Activated naive CD4-positive, alpha-beta T cell treated with anti-CD3 and anti-CD28 coated beads for 36 hours (primary cell): ENCODE results near the gene MRPS34. TPM values are rescaled to one million over a fixed set of nuclear protein-coding genes. Genes with fewer than 3 reads are reported as not detected.

ENCODE experiments used
- CTCF ChIA-PET: fragments of 350-600 bp; sonication (Branson Sonifier 250); formaldehyde crosslinking; loops from one replicate; lab custom pipeline; 2021; ENCODE audit warnings: antibody characterized with exemption; lab: Charles Lee
- DNase-seq: peaks from one replicate; pipeline ENCODE4 v3.0.0-alpha.2; 2020
- H3K27ac Mint-ChIP-seq: one replicate; pipeline ENCODE4 v1.8.0; 2021; ENCODE audit warnings: mild to moderate bottlenecking, mixed read lengths
- H3K27me3 Mint-ChIP-seq: one replicate; pipeline ENCODE4 v1.8.0; 2021; ENCODE audit warnings: low read depth, mixed read lengths
- H3K36me3 Mint-ChIP-seq: one replicate; pipeline ENCODE4 v1.8.0; 2021; ENCODE audit warnings: low read depth, mixed read lengths
- H3K4me1 Mint-ChIP-seq: one replicate; pipeline ENCODE4 v1.8.0; 2021; ENCODE audit warnings: low read depth, mixed read lengths
- H3K4me3 Mint-ChIP-seq: one replicate; pipeline ENCODE4 v1.8.0; 2021; ENCODE audit warnings: mild to moderate bottlenecking, moderate library complexity, mixed read lengths
- H3K9me3 Mint-ChIP-seq: one replicate; pipeline ENCODE4 v1.8.0; 2021; ENCODE audit warnings: mixed read lengths
- intact Hi-C: fragments of 100-400 bp; cut with micrococcal nuclease; formaldehyde crosslinking; loops from one replicate; pipeline ENCODE4 v1.15.1; 2023
- microRNA-seq: library from miRNA; unstranded; fragments of <30 nt; microRNA quantifications from one replicate; pipeline ENCODE4 v1.2.0, GENCODE V29; 2022; ENCODE audit warnings: borderline microRNAs expressed, borderline replicate concordance
- total RNA-seq, 2 experiments: library from RNA; stranded (reverse); gene quantifications; one replicate each; pipeline ENCODE4 v1.2.3, GENCODE V29; 2021

MRPS34 gene
- total RNA-seq, 2 experiments from 2014 or later = 122 to 138 TPM

- Mint-ChIP-seq H3K4me3 (no peak overlapping the region), H3K4me1 (no peaks in the 10 kb centered on the region), H3K27ac (peak overlapping the region; percentile 18), H3K36me3 (peaks cover 10% of the 10 kb centered on the region), H3K27me3 (no peaks in the 10 kb centered on the region), H3K9me3 (no peaks in the 10 kb centered on the region)
- DNase-seq = no peak
- CTCF ChIA-PET = interaction anchor here (0.5 kb wide), 1 partner anchor 20 kb away, joined by 3 read pairs; no protein-coding TSS in a partner anchor
- intact Hi-C loops = no loop called here
Observed at GRCh38 chr16:1731603-1732002, 41.3 kb downstream of the MRPS34 start.

- H3K9me3 Mint-ChIP-seq = no peaks in the 10 kb centered on the region
- no peak overlapping the region for H3K4me3 Mint-ChIP-seq
- H3K36me3 Mint-ChIP-seq = peaks cover 10% of the 10 kb centered on the region
- no peak overlapping the region for H3K27ac Mint-ChIP-seq
- DNase-seq = no peak
- no peaks in the 10 kb centered on the region for H3K27me3 Mint-ChIP-seq
- CTCF ChIA-PET = interaction anchor here (0.7 kb wide), 1 partner anchor 15 kb away, joined by 3 read pairs; no protein-coding TSS in a partner anchor
- intact Hi-C loops = no loop called here
- no peaks in the 10 kb centered on the region for H3K4me1 Mint-ChIP-seq
Observed at GRCh38 chr16:1731073-1731472, 41.9 kb downstream of the MRPS34 start.

DNA sequence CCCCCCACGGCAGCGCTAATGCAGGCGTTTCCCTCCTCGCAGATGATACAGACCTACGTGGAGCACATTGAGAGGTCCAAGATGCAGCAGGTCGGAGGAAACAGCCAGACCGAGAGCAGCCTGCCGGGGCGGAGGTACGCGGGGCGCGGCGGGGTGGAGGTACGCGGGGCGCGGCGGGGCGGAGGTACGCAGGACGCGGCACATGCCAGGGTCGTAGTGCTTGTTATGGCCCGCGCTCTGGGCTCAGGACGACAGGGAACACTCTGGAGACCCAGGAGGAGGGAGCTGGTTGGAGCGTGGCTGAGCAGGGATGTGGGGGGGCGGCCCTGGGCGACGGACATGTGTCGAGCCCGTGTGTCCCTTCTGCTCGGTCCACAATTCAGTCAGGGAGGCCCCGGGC lies 43.5 kb downstream of the MRPS34 start:
- Mint-ChIP-seq H3K36me3 (peaks cover 10% of the 10 kb centered on the region), H3K27ac (no peak overlapping the region), H3K9me3 (no peaks in the 10 kb centered on the region), H3K4me3 (no peak overlapping the region), H3K27me3 (no peaks in the 10 kb centered on the region), H3K4me1 (no peaks in the 10 kb centered on the region)
- no peak for DNase-seq
- CTCF ChIA-PET = no interaction called here
- intact Hi-C loops = no loop called here

DNA sequence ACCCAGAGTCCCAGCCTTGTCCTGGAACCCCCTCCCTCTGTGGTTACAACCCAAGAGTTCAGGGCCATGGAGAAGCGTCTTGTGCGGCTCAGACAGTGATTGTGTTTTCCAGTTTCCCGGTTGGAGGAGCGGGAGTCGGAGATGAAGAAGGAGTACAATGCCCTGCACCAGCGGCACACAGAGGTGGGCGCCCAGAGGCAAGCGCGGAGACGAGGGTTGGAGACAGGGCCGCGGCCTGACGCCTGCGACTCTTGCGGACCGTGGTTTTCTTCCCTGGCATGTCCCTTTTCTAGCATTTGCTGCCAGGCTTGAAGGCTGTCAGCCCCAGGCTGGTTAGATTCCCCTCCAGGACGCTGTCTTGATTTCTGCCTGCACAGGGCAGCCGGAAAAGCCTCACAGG lies 43.9 kb downstream of the MRPS34 start:
- Mint-ChIP-seq H3K4me3 (no peak overlapping the region), H3K4me1 (no peaks in the 10 kb centered on the region), H3K36me3 (peaks cover 10% of the 10 kb centered on the region), H3K27ac (no peak overlapping the region), H3K9me3 (no peaks in the 10 kb centered on the region), H3K27me3 (no peaks in the 10 kb centered on the region)
- DNase-seq = no peak
- intact Hi-C loops = no loop called here
- CTCF ChIA-PET = no interaction called here

GRCh38 chr16:1727651-1728624 lies 45.0 kb downstream of the MRPS34 start:
- peaks cover 9% of the 10 kb centered on the region for H3K4me1 Mint-ChIP-seq

DNA sequence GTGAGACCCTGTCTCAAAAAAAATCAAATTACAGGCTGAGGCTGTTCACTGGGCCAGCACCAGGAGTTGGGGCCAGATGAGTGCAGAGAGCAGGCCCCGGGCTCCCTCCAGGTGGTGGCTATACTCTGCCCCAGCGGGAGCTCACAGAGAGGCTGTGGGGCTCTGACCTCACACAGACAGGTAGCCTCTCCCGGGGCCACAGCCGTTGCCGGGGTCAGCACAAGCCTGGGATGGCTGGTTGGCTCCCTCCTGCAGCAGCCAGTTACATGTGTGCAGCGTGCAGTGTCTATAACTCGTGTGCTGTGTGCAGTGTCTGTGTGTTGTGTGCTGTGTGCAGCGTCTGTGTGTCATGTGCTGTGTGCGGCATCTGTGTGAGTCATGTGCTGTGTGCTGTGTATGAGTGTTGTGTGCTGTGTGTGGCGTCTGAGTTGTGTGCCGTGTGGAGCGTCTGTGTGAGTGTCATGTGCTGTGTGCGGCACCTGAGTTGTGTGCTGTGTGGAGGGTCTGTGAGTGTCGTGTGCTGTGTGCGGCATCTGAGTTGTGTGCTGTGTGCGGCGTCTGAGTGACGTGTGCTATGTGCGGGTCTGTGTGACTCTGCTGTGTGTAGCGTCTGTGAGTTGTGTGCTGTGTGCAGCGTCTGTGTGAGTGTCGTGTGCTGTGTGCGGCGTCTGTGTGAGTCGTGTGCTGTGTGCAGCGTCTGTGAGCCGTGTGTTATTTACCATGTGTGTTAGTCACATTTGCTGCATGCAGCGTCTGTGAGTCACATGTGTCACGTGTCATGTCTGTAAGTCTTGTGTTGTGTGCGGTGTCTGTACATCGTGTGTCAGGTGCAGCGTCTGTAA lies 46.1 kb downstream of the MRPS34 start:
- Mint-ChIP-seq H3K4me1 (peaks cover 19% of the 10 kb centered on the region), H3K9me3 (no peaks in the 10 kb centered on the region), H3K27ac (peak overlapping the region; percentile 4), H3K27me3 (no peaks in the 10 kb centered on the region), H3K4me3 (no peak overlapping the region), H3K36me3 (peaks cover 9% of the 10 kb centered on the region)
- no peak for DNase-seq
- CTCF ChIA-PET = no interaction called here
- intact Hi-C loops = no loop called here

More at GRCh38 chr16:1727651-1728624, 45.0 kb downstream of the MRPS34 start:
- intact Hi-C loops = no loop called here
- CTCF ChIA-PET = no interaction called here
- Mint-ChIP-seq H3K9me3 (no peaks in the 10 kb centered on the region), H3K27ac (no peak overlapping the region), H3K4me3 (no peak overlapping the region), H3K27me3 (no peaks in the 10 kb centered on the region), H3K36me3 (peaks cover 9% of the 10 kb centered on the region)
- DNase-seq = no peak

DNA sequence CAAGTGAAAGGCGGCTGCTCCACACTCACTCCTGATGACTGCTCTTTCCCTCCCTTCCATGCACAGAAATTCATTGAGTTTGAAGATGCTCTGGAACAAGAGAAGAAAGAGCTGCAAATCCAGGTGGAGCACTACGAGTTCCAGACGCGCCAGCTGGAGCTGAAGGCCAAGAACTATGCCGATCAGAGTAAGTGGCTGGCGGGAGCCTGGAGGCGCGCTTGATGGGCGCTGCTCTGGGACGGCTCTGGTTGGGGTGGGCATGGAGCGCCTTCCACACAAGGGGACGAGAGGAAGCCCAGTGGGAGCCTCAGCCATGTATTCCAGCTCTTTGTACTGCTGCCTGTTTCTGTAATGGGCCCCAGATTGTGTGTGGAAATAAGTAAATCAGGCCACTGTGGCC lies 48.4 kb downstream of the MRPS34 start:
- H3K27ac Mint-ChIP-seq = no peak overlapping the region
- CTCF ChIA-PET = interaction anchor here (1.0 to 1.4 kb wide), 2 partner anchors 25 to 58 kb away, joined by 3 read pairs; partner anchors contain the start of genes NUBP2 and SPSB3
- H3K4me1 Mint-ChIP-seq = peaks cover 29% of the 10 kb centered on the region
- no peak for DNase-seq
- H3K9me3 Mint-ChIP-seq = no peaks in the 10 kb centered on the region
- intact Hi-C loops = no loop called here
- H3K36me3 Mint-ChIP-seq = peaks cover 9% of the 10 kb centered on the region
- no peak overlapping the region for H3K4me3 Mint-ChIP-seq
- H3K27me3 Mint-ChIP-seq = no peaks in the 10 kb centered on the region

- H3K27ac Mint-ChIP-seq = no peak overlapping the region
- peaks cover 34% of the 10 kb centered on the region for H3K4me1 Mint-ChIP-seq
- H3K4me3 Mint-ChIP-seq = no peak overlapping the region
- H3K36me3 Mint-ChIP-seq = peaks cover 6% of the 10 kb centered on the region
- no peaks in the 10 kb centered on the region for H3K27me3 Mint-ChIP-seq
- DNase-seq = peak; percentile 65
- CTCF ChIA-PET = interaction anchor here (1.0 to 1.4 kb wide), 2 partner anchors 26 to 59 kb away, joined by 3 read pairs; partner anchors contain the start of genes NUBP2 and SPSB3
- intact Hi-C loops = loop anchor here (1.0 kb wide), 1 partner anchor 16 kb away; no protein-coding TSS in a partner anchor
- H3K9me3 Mint-ChIP-seq = no peaks in the 10 kb centered on the region
Observed at GRCh38 chr16:1723450-1724147, 49.3 kb downstream of the MRPS34 start.

Small RNA genes lying within 50 kb of the gene (microRNA-seq; reads per million reads assigned to microRNA genes)
- 8.2 reads per million, percentile 15 among the genes with 10 or more reads in this experiment for gene MIR3177

Other genes starting within 250 kb of the MRPS34 start
- 1 to 10 TPM; 7.7 to 8.2 TPM for gene TMEM204, start 239.5 kb downstream of the MRPS34 start, total RNA-seq
- gene IFT140, start 161.1 kb downstream of the MRPS34 start, total RNA-seq = 10 to 100 TPM; 10.6 to 14.3 TPM
- gene CRAMP1, start 160.8 kb downstream of the MRPS34 start, total RNA-seq = 10 to 100 TPM; 11.3 to 15.7 TPM
- gene JPT2, start 94.9 kb downstream of the MRPS34 start, total RNA-seq = 10 to 100 TPM; 54.0 to 69.4 TPM
- 10 to 100 TPM; 46.5 to 50.7 TPM for gene MAPK8IP3, start 66.9 kb downstream of the MRPS34 start, total RNA-seq
- gene NME3, start 1.6 kb downstream of the MRPS34 start, total RNA-seq = 10 to 100 TPM; 39.4 to 44.1 TPM
- gene EME2, start 324 bp downstream of the MRPS34 start, total RNA-seq = 1 to 10 TPM; 7.7 to 7.8 TPM
- 10 to 100 TPM; 14.0 to 17.0 TPM for gene SPSB3, start 9.4 kb upstream of the MRPS34 start, total RNA-seq
- gene NUBP2, start 9.8 kb upstream of the MRPS34 start, total RNA-seq = 10 to 100 TPM; 37.9 to 42.4 TPM
- gene IGFALS, start 20.6 kb upstream of the MRPS34 start, total RNA-seq = not detected
- gene HAGH, start 53.7 kb upstream of the MRPS34 start, total RNA-seq = 10 to 100 TPM; 29.9 to 30.1 TPM
- 1 to 10 TPM; 6.0 to 7.3 TPM for gene FAHD1, start 54.1 kb upstream of the MRPS34 start, total RNA-seq
- gene MEIOB, start 99.0 kb upstream of the MRPS34 start, total RNA-seq = under 1 TPM; 0.52 to 0.76 TPM
- gene HS3ST6, start 145.3 kb upstream of the MRPS34 start, total RNA-seq = not detected
- 10 to 100 TPM in 1 of 2 experiments, 1 to 10 TPM in 1; 8.5 to 11.0 TPM for gene MSRB1, start 170.1 kb upstream of the MRPS34 start, total RNA-seq
- gene RPL3L, start 181.6 kb upstream of the MRPS34 start, total RNA-seq = not detected
- gene NDUFB10, start 186.4 kb upstream of the MRPS34 start, total RNA-seq = 100 to 1,000 TPM; 111 TPM
- 1,000 to 10,000 TPM; 7,042 to 7,057 TPM for gene RPS2, start 191.7 kb upstream of the MRPS34 start, total RNA-seq
- gene RNF151, start 193.7 kb upstream of the MRPS34 start, total RNA-seq = not detected
- 10 to 100 TPM; 36.5 to 38.0 TPM for gene TBL3, start 198.9 kb upstream of the MRPS34 start, total RNA-seq
- not detected for gene NOXO1, start 208.3 kb upstream of the MRPS34 start, total RNA-seq
- 10 to 100 TPM; 29.8 to 30.1 TPM for gene GFER, start 211.1 kb upstream of the MRPS34 start, total RNA-seq
- gene SYNGR3, start 216.8 kb upstream of the MRPS34 start, total RNA-seq = 1 to 10 TPM; 5.7 to 7.2 TPM
- gene ZNF598, start 236.7 kb upstream of the MRPS34 start, total RNA-seq = 10 to 100 TPM; 88.8 to 93.5 TPM
- gene NPW, start 246.7 kb upstream of the MRPS34 start, total RNA-seq = 1 to 10 TPM; 1.3 to 1.9 TPM